HCT116 (cell line): ENCODE data around the gene CRY2.

Source experiments
- EZH2 ChIP-seq: fragments of 200-600 bp; sonication (generic); IDR thresholded peaks from 2 replicates; pipeline ENCODE4 v1.6.1; 2017; ENCODE audit warnings: antibody characterized with exemption, mixed run types
- EZH2phosphoT487 ChIP-seq: fragments of 200-600 bp; IDR thresholded peaks from 2 replicates; pipeline ENCODE4 v1.6.1; 2018; ENCODE audit warnings: antibody characterized with exemption, borderline replicate concordance
- POLR2A ChIP-seq: IDR thresholded peaks from 2 replicates; pipeline ENCODE4 v1.7.0; 2011; ENCODE audit warnings: borderline replicate concordance; ENCODE audit not compliant: insufficient read depth, insufficient read length; ENCODE audit errors: extremely low read depth
- POLR2AphosphoS5 ChIP-seq: IDR thresholded peaks from 2 replicates; pipeline ENCODE4 v1.6.1; 2011; ENCODE audit warnings: mild to moderate bottlenecking, low read depth, low read length, moderate library complexity
- ZNF274 ChIP-seq: fragments of 200-500 bp; sonication (Bioruptor generic); IDR thresholded peaks from 2 replicates; pipeline ENCODE4 v1.6.1; 2014; ENCODE audit warnings: mild to moderate bottlenecking, low read depth, low read length, inconsistent platforms
- TF ChIP-seq, protein P1 (sequence below): IDR thresholded peaks from 2 replicates; pipeline ENCODE4 v1.6.1; 2012; ENCODE audit warnings: low read depth
- TF ChIP-seq, protein P2 (sequence below), 3 experiments: fragments of 200-600 bp in 1 of 3; sonication (generic) in 1 of 3; IDR thresholded peaks in 2 of 3; conservative IDR thresholded peaks in 1 of 3; 2 replicates each; pipeline ENCODE4 v1.5.1; 2012 to 2017; ENCODE audit warnings: low read depth in 2 of 3, low read length in 2 of 3, antibody characterized with exemption in 1 of 3, borderline replicate concordance in 1 of 3, control low read depth in 1 of 3, mild to moderate bottlenecking in 1 of 3, mixed read lengths in 1 of 3, mixed run types in 1 of 3, moderate library complexity in 1 of 3; ENCODE audit not compliant: insufficient read depth in 1 of 3
- TF ChIP-seq, protein P3 (sequence below): IDR thresholded peaks from 2 replicates; pipeline ENCODE4 v1.6.1; 2012

DNA sequence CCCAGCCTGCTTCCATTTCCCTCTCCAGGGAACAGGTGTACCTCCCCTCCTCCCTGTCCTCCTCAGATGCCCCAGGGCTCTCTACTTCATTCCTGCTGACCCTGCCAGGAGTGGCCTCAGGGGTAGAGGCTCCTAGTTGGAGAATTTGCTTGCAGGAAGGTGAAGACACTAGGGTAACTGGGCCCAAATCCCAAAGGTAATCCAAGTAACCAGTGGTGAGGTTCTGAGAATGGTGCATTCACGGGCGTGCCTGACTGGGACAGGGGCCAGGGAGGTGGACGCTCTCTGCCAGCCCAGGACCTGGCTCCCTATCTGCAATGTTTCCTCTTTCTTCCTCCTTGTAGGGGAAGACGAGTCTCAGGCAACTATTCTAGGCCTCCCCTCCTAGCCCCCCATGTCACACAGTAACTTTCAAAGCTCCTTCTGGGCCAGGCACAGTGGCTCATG, 39.5 kb upstream of the CRY2 start:
- TF ChIP-seq, protein P1, sequence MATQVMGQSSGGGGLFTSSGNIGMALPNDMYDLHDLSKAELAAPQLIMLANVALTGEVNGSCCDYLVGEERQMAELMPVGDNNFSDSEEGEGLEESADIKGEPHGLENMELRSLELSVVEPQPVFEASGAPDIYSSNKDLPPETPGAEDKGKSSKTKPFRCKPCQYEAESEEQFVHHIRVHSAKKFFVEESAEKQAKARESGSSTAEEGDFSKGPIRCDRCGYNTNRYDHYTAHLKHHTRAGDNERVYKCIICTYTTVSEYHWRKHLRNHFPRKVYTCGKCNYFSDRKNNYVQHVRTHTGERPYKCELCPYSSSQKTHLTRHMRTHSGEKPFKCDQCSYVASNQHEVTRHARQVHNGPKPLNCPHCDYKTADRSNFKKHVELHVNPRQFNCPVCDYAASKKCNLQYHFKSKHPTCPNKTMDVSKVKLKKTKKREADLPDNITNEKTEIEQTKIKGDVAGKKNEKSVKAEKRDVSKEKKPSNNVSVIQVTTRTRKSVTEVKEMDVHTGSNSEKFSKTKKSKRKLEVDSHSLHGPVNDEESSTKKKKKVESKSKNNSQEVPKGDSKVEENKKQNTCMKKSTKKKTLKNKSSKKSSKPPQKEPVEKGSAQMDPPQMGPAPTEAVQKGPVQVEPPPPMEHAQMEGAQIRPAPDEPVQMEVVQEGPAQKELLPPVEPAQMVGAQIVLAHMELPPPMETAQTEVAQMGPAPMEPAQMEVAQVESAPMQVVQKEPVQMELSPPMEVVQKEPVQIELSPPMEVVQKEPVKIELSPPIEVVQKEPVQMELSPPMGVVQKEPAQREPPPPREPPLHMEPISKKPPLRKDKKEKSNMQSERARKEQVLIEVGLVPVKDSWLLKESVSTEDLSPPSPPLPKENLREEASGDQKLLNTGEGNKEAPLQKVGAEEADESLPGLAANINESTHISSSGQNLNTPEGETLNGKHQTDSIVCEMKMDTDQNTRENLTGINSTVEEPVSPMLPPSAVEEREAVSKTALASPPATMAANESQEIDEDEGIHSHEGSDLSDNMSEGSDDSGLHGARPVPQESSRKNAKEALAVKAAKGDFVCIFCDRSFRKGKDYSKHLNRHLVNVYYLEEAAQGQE = no peak
- TF ChIP-seq, protein P2, sequence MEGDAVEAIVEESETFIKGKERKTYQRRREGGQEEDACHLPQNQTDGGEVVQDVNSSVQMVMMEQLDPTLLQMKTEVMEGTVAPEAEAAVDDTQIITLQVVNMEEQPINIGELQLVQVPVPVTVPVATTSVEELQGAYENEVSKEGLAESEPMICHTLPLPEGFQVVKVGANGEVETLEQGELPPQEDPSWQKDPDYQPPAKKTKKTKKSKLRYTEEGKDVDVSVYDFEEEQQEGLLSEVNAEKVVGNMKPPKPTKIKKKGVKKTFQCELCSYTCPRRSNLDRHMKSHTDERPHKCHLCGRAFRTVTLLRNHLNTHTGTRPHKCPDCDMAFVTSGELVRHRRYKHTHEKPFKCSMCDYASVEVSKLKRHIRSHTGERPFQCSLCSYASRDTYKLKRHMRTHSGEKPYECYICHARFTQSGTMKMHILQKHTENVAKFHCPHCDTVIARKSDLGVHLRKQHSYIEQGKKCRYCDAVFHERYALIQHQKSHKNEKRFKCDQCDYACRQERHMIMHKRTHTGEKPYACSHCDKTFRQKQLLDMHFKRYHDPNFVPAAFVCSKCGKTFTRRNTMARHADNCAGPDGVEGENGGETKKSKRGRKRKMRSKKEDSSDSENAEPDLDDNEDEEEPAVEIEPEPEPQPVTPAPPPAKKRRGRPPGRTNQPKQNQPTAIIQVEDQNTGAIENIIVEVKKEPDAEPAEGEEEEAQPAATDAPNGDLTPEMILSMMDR (IDR thresholded peaks at IDR 0.05 in 2 of 3, conservative IDR thresholded peaks at IDR 0.05 in 1 of 3; ENCODE audit: borderline replicate concordance in 1 of 3, insufficient read depth in 1 of 3, low read depth in 2 of 3, low read length in 2 of 3) = no peak
- TF ChIP-seq EZH2 (no peak), POLR2A (no peak), POLR2AphosphoS5 (no peak), ZNF274 (no peak), EZH2phosphoT487 (no peak)
- TF ChIP-seq, protein P3, sequence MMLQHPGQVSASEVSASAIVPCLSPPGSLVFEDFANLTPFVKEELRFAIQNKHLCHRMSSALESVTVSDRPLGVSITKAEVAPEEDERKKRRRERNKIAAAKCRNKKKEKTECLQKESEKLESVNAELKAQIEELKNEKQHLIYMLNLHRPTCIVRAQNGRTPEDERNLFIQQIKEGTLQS = no peak
